GM19193 (cell line): ENCODE data around the gene TECPR2.

Experiments
- POLR2A ChIP-seq: IDR thresholded peaks from 4 replicates; pipeline ENCODE4 v1.6.1; 2011; ENCODE audit not compliant: insufficient read depth, insufficient read length; ENCODE audit errors: extremely low read depth

TECPR2 gene

GRCh38 chr14:102359341-102359740, 3.4 kb upstream of the TECPR2 start:
- TF ChIP-seq POLR2A = no peak

GRCh38 chr14:102360388-102360787, 2.4 kb upstream of the TECPR2 start:
- TF ChIP-seq POLR2A = no peak

- TF ChIP-seq POLR2A = no peak
Measured at GRCh38 chr14:102362084-102362483, 657 bp upstream of the TECPR2 start.

- no peak for TF ChIP-seq POLR2A
Measured at GRCh38 chr14:102363182-102363943, 622 bp downstream of the TECPR2 start.

GRCh38 chr14:102370305-102370809, 7.6 kb downstream of the TECPR2 start:
- TF ChIP-seq POLR2A = no peak

GRCh38 chr14:102371361-102371760, 8.6 kb downstream of the TECPR2 start:
- TF ChIP-seq POLR2A = no peak

- TF ChIP-seq POLR2A = no peak
Measured at GRCh38 chr14:102373110-102373509, 10.4 kb downstream of the TECPR2 start.

- TF ChIP-seq POLR2A = no peak
Measured at GRCh38 chr14:102374264-102374663, 11.5 kb downstream of the TECPR2 start.

GRCh38 chr14:102375119-102375518, 12.4 kb downstream of the TECPR2 start:
- TF ChIP-seq POLR2A = no peak

- TF ChIP-seq POLR2A = no peak
Measured at GRCh38 chr14:102377696-102378095, 15.0 kb downstream of the TECPR2 start.

- no peak for TF ChIP-seq POLR2A
Measured at GRCh38 chr14:102378830-102379229, 16.1 kb downstream of the TECPR2 start.

GRCh38 chr14:102387086-102387485, 24.3 kb downstream of the TECPR2 start:
- TF ChIP-seq POLR2A = no peak

GRCh38 chr14:102389246-102389645, 26.5 kb downstream of the TECPR2 start:
- TF ChIP-seq POLR2A = no peak

GRCh38 chr14:102390064-102390855, 27.5 kb downstream of the TECPR2 start:
- TF ChIP-seq POLR2A = no peak

GRCh38 chr14:102392506-102392905, 29.8 kb downstream of the TECPR2 start:
- TF ChIP-seq POLR2A = no peak
